SK-N-SH treated with all-trans-retinoic acid at 6 μM for 48 hours (cell line): ENCODE results near the gene HIVEP3.

Experiments used
- ATAC-seq: fragments of 200-7000 bp; cut with Tn5 transposase; 3 replicates; pipeline ENCODE4 v1.9.1; 2020; ENCODE audit warnings: mild to moderate bottlenecking, moderate library complexity
- ARNTL ChIP-seq: fragments of 450-650 bp; formaldehyde crosslinking; IDR thresholded peaks from 2 replicates; pipeline ENCODE4 v1.5.0; 2020; ENCODE audit warnings: low read depth, mild to moderate bottlenecking, moderate library complexity, borderline replicate concordance
- CSDC2 ChIP-seq: fragments of 250-450 bp; sonication (Bioruptor Pico); IDR thresholded peaks from 2 replicates; pipeline ENCODE4 v1.5.0; 2020; ENCODE audit warnings: mild to moderate bottlenecking, moderate library complexity
- CSRNP3 ChIP-seq: fragments of 250-450 bp; sonication (Bioruptor Pico); IDR thresholded peaks from 2 replicates; pipeline ENCODE4 v1.5.1; 2021; ENCODE audit warnings: mild to moderate bottlenecking, moderate library complexity
- ESRRG ChIP-seq: fragments of 250-450 bp; sonication (Bioruptor Pico); IDR thresholded peaks from 2 replicates; pipeline ENCODE4 v1.6.1; 2021; ENCODE audit warnings: mild to moderate bottlenecking
- GLIS3 ChIP-seq: fragments of 250-450 bp; sonication (Bioruptor Pico); IDR thresholded peaks from 2 replicates; pipeline ENCODE4 v1.5.0; 2020; ENCODE audit warnings: mild to moderate bottlenecking, moderate library complexity
- ISL1 ChIP-seq: fragments of 250-450 bp; sonication (Bioruptor Pico); IDR thresholded peaks from 2 replicates; pipeline ENCODE4 v2.1.2; 2022; ENCODE audit warnings: mild to moderate bottlenecking, moderate library complexity
- OSR1 ChIP-seq: fragments of 250-450 bp; sonication (Bioruptor Pico); IDR thresholded peaks from 2 replicates; pipeline ENCODE4 v1.8.0; 2022; ENCODE audit warnings: moderate library complexity, mild to moderate bottlenecking, inconsistent platforms
- PATZ1 ChIP-seq: fragments of 250-450 bp; sonication (Bioruptor Pico); IDR thresholded peaks from 2 replicates; pipeline ENCODE4 v1.8.0; 2020; ENCODE audit warnings: mild to moderate bottlenecking, moderate library complexity, borderline replicate concordance
- PPARA ChIP-seq: fragments of 250-450 bp; sonication (Bioruptor Pico); IDR thresholded peaks from 2 replicates; pipeline ENCODE4 v1.5.0; 2020; ENCODE audit warnings: mild to moderate bottlenecking, borderline replicate concordance
- RARB ChIP-seq: fragments of 250-450 bp; sonication (Bioruptor Pico); IDR thresholded peaks from 2 replicates; pipeline ENCODE4 v1.8.0; 2021; ENCODE audit warnings: mild to moderate bottlenecking, moderate library complexity
- SNAI2 ChIP-seq: fragments of 250-450 bp; sonication (Bioruptor Pico); IDR thresholded peaks from 2 replicates; pipeline ENCODE4 v1.5.0; 2020; ENCODE audit warnings: mild to moderate bottlenecking, moderate library complexity
- TCF4 ChIP-seq: fragments of 250-450 bp; sonication (Bioruptor Pico); IDR thresholded peaks from 2 replicates; pipeline ENCODE4 v1.8.0; 2021; ENCODE audit warnings: mild to moderate bottlenecking, moderate library complexity, borderline replicate concordance
- TSHZ2 ChIP-seq: fragments of 250-450 bp; sonication (Bioruptor Pico); IDR thresholded peaks from 2 replicates; pipeline ENCODE4 v1.5.0; 2020; ENCODE audit warnings: mild to moderate bottlenecking, moderate library complexity
- ZC3H10 ChIP-seq: fragments of 250-450 bp; sonication (Bioruptor Pico); IDR thresholded peaks from 2 replicates; pipeline ENCODE4 v1.5.1; 2021; ENCODE audit warnings: mild to moderate bottlenecking, moderate library complexity
- ZFP3 ChIP-seq: fragments of 250-450 bp; sonication (Bioruptor Pico); IDR thresholded peaks from 2 replicates; pipeline ENCODE4 v1.5.0; 2020; ENCODE audit warnings: mild to moderate bottlenecking, moderate library complexity
- ZNF565 ChIP-seq: fragments of 450-650 bp; formaldehyde crosslinking; conservative IDR thresholded peaks from 2 replicates; pipeline ENCODE4 v1.5.0; 2020; ENCODE audit warnings: low read depth, mild to moderate bottlenecking, moderate library complexity
- ZNF70 ChIP-seq: fragments of 450-650 bp; formaldehyde crosslinking; IDR thresholded peaks from 2 replicates; pipeline ENCODE4 v1.5.0; 2020; ENCODE audit warnings: mild to moderate bottlenecking, moderate library complexity
- ZNF8 ChIP-seq: fragments of 450-650 bp; formaldehyde crosslinking; IDR thresholded peaks from 2 replicates; pipeline ENCODE4 v1.5.0; 2020; ENCODE audit warnings: mild to moderate bottlenecking, moderate library complexity
- TF ChIP-seq, protein P1 (sequence below): fragments of 250-450 bp; sonication (Bioruptor Pico); IDR thresholded peaks from 2 replicates; pipeline ENCODE4 v1.8.0; 2021; ENCODE audit warnings: low read depth, mild to moderate bottlenecking, moderate library complexity, borderline replicate concordance
- TF ChIP-seq, protein P2 (sequence below): fragments of 250-450 bp; sonication (Bioruptor Pico); IDR thresholded peaks from 2 replicates; pipeline ENCODE4 v1.5.1; 2020; ENCODE audit warnings: low read depth, mild to moderate bottlenecking, moderate library complexity

HIVEP3 gene

DNA sequence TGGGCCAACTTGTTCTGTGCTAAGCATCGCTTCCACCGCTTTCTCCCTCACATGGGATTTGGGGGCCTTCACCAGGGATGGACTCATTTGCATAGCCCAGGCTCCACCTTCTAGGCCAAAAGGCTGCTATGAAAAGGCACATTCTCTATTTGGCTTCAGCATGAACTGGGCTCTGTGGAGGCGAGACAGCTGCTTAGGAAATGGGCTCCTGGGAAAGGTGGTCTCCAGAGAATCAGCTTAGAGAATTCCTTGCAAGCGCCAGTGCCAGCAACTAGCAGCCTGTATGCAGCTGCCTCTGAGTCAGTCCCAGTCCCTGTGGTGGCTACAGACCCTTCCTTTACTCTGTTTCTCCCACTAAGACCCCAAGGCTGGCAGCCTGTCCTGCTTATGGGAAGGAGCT lies 214.5 kb downstream of the HIVEP3 start (continued):
- TF ChIP-seq CSRNP3 (CRISPR knock-in tag) (no peak), ZC3H10 (CRISPR knock-in tag) (no peak), ZNF565 (no peak)

DNA sequence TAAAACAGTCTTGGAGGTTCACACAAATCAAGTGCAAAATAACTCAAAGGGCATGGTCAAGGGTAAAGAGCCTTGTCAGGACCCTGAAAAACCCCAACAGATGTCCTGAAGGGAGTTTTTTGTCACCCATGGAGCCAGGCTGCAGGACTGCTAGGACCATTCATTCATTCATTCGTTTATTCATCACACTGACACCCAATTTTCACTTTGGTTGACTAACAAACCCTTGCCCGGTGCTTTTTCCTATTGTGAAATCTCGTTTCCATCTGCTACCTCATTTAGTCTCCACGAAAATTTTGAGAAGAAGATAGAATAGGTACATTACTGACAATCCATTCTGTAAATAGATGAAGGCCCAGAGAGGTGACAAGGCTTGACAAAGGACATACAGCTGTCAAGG lies 216.0 kb downstream of the HIVEP3 start:
- TF ChIP-seq PPARA (CRISPR knock-in tag) (no peak), OSR1 (CRISPR knock-in tag) (no peak), ZC3H10 (CRISPR knock-in tag) (no peak)
- TF ChIP-seq, all 23 proteins: peak for 0
- no peak for ATAC-seq

- ATAC-seq: no peak
- TF ChIP-seq ZNF8 (CRISPR knock-in tag) (no peak), CSDC2 (CRISPR knock-in tag) (no peak), ISL1 (CRISPR knock-in tag) (no peak), CSRNP3 (CRISPR knock-in tag) (no peak), SNAI2 (CRISPR knock-in tag) (no peak), GLIS3 (no peak), RARB (no peak), TCF4 (no peak)
- TF ChIP-seq, protein P1, sequence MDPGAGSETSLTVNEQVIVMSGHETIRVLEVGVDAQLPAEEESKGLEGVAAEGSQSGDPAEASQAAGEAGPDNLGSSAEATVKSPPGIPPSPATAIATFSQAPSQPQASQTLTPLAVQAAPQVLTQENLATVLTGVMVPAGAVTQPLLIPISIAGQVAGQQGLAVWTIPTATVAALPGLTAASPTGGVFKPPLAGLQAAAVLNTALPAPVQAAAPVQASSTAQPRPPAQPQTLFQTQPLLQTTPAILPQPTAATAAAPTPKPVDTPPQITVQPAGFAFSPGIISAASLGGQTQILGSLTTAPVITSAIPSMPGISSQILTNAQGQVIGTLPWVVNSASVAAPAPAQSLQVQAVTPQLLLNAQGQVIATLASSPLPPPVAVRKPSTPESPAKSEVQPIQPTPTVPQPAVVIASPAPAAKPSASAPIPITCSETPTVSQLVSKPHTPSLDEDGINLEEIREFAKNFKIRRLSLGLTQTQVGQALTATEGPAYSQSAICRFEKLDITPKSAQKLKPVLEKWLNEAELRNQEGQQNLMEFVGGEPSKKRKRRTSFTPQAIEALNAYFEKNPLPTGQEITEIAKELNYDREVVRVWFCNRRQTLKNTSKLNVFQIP (CRISPR knock-in tag): no peak
Measured at GRCh38 chr1:41700986-41701535, 217.7 kb downstream of the HIVEP3 start.

DNA sequence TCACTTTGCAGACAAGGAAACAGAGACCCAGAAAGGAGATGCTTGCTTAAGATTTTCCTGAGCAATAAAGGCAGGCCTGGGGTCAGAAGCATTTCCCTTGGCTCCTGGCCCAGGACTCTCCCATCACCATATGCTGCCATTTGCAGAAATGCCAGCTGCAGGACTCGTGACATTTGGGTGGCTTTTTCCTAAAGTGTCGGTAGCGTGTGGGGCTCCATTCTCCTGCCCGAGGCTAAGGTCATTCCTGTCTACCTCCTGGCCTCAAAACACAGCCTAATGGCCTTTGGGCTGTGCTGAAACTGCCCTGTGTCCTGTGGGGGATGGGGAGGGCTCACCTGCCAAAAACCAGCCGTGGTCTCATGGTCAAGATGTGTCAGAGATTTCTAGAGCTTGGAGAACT lies 218.1 kb downstream of the HIVEP3 start:
- ATAC-seq: no peak; the same call in 2 of the 3 replicates
- TF ChIP-seq CSDC2 (CRISPR knock-in tag): no peak
- no peak for TF ChIP-seq ARNTL (CRISPR knock-in tag)
- TF ChIP-seq, protein P1 (CRISPR knock-in tag): no peak
- no peak for TF ChIP-seq SNAI2 (CRISPR knock-in tag)
- no peak for TF ChIP-seq RARB
- TF ChIP-seq OSR1 (CRISPR knock-in tag): no peak
- no peak for TF ChIP-seq ZC3H10 (CRISPR knock-in tag)
- TF ChIP-seq ESRRG: no peak
- TF ChIP-seq TCF4: no peak
- TF ChIP-seq, protein P2, sequence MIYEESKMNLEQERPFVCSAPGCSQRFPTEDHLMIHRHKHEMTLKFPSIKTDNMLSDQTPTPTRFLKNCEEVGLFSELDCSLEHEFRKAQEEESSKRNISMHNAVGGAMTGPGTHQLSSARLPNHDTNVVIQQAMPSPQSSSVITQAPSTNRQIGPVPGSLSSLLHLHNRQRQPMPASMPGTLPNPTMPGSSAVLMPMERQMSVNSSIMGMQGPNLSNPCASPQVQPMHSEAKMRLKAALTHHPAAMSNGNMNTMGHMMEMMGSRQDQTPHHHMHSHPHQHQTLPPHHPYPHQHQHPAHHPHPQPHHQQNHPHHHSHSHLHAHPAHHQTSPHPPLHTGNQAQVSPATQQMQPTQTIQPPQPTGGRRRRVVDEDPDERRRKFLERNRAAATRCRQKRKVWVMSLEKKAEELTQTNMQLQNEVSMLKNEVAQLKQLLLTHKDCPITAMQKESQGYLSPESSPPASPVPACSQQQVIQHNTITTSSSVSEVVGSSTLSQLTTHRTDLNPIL: no peak
- TF ChIP-seq ZFP3 (CRISPR knock-in tag): no peak
- TF ChIP-seq PATZ1 (CRISPR knock-in tag): no peak
- no peak for TF ChIP-seq ZNF70 (CRISPR knock-in tag)
- no peak for TF ChIP-seq ISL1 (CRISPR knock-in tag)
- TF ChIP-seq TSHZ2: no peak
- no peak for TF ChIP-seq ZNF565
